Effector memory CD8-positive, alpha-beta T cell (primary cell): ENCODE data around the gene MDH1B.

Experiments
- ATAC-seq: fragments of 150-1000 bp; cut with Tn5 transposase; replicated peaks from 2 replicates; pipeline ENCODE4 v1.10.0; 2021; ENCODE audit warnings: mild to moderate bottlenecking, moderate library complexity
- DNase-seq, 3 experiments: peaks; one replicate each; pipeline ENCODE4 v3.0.0; 2021
- H3K27ac Mint-ChIP-seq, 2 donors: one replicate each; pipeline ENCODE4 v1.8.0; 2022; ENCODE audit warnings: mild to moderate bottlenecking in 2 of 2, mixed read lengths in 2 of 2, moderate library complexity in 2 of 2
- H3K27me3 Mint-ChIP-seq, 2 donors: one replicate each; pipeline ENCODE4 v1.8.0; 2022; ENCODE audit warnings: mixed read lengths in 2 of 2
- H3K36me3 Mint-ChIP-seq: one replicate; pipeline ENCODE4 v1.8.0; 2022; ENCODE audit warnings: mild to moderate bottlenecking, moderate library complexity, mixed read lengths; ENCODE audit not compliant: insufficient read depth
- H3K4me1 Mint-ChIP-seq, 2 donors: one replicate each; pipeline ENCODE4 v1.8.0; 2022; ENCODE audit warnings: low read depth in 2 of 2, mixed read lengths in 2 of 2
- H3K4me3 Mint-ChIP-seq, 2 donors: one replicate each; pipeline ENCODE4 v1.8.0; 2022; ENCODE audit warnings: mild to moderate bottlenecking in 2 of 2, mixed read lengths in 2 of 2, moderate library complexity in 2 of 2
- H3K9me3 Mint-ChIP-seq, 2 donors: one replicate each; pipeline ENCODE4 v1.8.0; 2022; ENCODE audit warnings: mixed read lengths in 2 of 2

The MDH1B gene

GRCh38 chr2:206698811-206699210 lies 66.3 kb downstream of the MDH1B start:
- no peak for DNase-seq
- no peak for ATAC-seq
- Mint-ChIP-seq H3K27ac (no peak overlapping the region), H3K4me1 (peaks cover 4 to 5% of the 10 kb centered on the region in 2 donors), H3K4me3 (no peak overlapping the region), H3K27me3 (peaks cover 39 to 48% of the 10 kb centered on the region in 2 donors), H3K9me3 (no peaks in the 10 kb centered on the region), H3K36me3 (no peaks in the 10 kb centered on the region)

- no peak for DNase-seq
- no peak overlapping the region for H3K27ac Mint-ChIP-seq
- H3K4me3 Mint-ChIP-seq, result no peak overlapping the region
- peaks cover 35 to 36% of the 10 kb centered on the region in 2 donors for H3K27me3 Mint-ChIP-seq
- H3K4me1 Mint-ChIP-seq, result peaks cover 4 to 5% of the 10 kb centered on the region in 2 donors
- no peaks in the 10 kb centered on the region for H3K36me3 Mint-ChIP-seq
- H3K9me3 Mint-ChIP-seq, result no peaks in the 10 kb centered on the region
- ATAC-seq, result no peak
Measured at GRCh38 chr2:206696910-206697309, 68.2 kb downstream of the MDH1B start.

GRCh38 chr2:206693399-206694137 lies 71.6 kb downstream of the MDH1B start:
- Mint-ChIP-seq H3K27ac (no peak overlapping the region), H3K4me1 (no peaks in the 10 kb centered on the region), H3K9me3 (no peaks in the 10 kb centered on the region), H3K27me3 (peaks cover 5 to 23% of the 10 kb centered on the region in 2 donors), H3K4me3 (no peak overlapping the region), H3K36me3 (no peaks in the 10 kb centered on the region)
- DNase-seq (peak; percentile 28 to 38 (median 31)), ATAC-seq (peak; percentile 52)

- ATAC-seq, result no peak
- H3K4me3 Mint-ChIP-seq, result no peak overlapping the region
Measured at GRCh38 chr2:206692971-206693370, 72.2 kb downstream of the MDH1B start.

GRCh38 chr2:206688990-206689389 lies 76.1 kb downstream of the MDH1B start:
- no peak for ATAC-seq
- no peak for DNase-seq
- H3K27ac Mint-ChIP-seq, result no peak overlapping the region
- H3K36me3 Mint-ChIP-seq, result no peaks in the 10 kb centered on the region
- H3K27me3 Mint-ChIP-seq, result peaks cover 3 to 21% of the 10 kb centered on the region in 2 donors
- H3K9me3 Mint-ChIP-seq, result no peaks in the 10 kb centered on the region
- no peak overlapping the region for H3K4me3 Mint-ChIP-seq
- no peaks in the 10 kb centered on the region for H3K4me1 Mint-ChIP-seq

More at GRCh38 chr2:206692971-206693370, 72.2 kb downstream of the MDH1B start:
- Mint-ChIP-seq H3K27me3 (peaks cover 0 to 19% of the 10 kb centered on the region in 2 donors), H3K4me1 (no peaks in the 10 kb centered on the region), H3K36me3 (no peaks in the 10 kb centered on the region), H3K9me3 (no peaks in the 10 kb centered on the region), H3K27ac (no peak overlapping the region)
- no peak for DNase-seq

GRCh38 chr2:206688453-206688852 lies 76.7 kb downstream of the MDH1B start:
- Mint-ChIP-seq H3K27ac (no peak overlapping the region), H3K4me3 (no peak overlapping the region), H3K27me3 (peaks cover 9 to 24% of the 10 kb centered on the region in 2 donors), H3K36me3 (no peaks in the 10 kb centered on the region), H3K4me1 (no peaks in the 10 kb centered on the region), H3K9me3 (no peaks in the 10 kb centered on the region)
- DNase-seq (no peak), ATAC-seq (no peak)
